B cell (primary cell): Measurements from ENCODE around the gene NTN1. TPM values are rescaled to one million over a fixed set of nuclear protein-coding genes. Genes with fewer than 3 reads are reported as not detected.

Experiments used
- ATAC-seq: fragments of 200-7000 bp; cut with Tn5 transposase; one replicate; pipeline ENCODE4 v1.10.0; 2021; ENCODE audit warnings: low read depth, mild to moderate bottlenecking, moderate number of reproducible peaks, moderate library complexity
- CTCF ChIA-PET: fragments of 350-600 bp; sonication (Branson Sonifier 250); formaldehyde crosslinking; loops from one replicate; lab custom pipeline; 2021; ENCODE audit warnings: antibody characterized with exemption, inconsistent platforms; lab: Charles Lee
- POLR2A ChIA-PET: fragments of 350-600 bp; sonication (Branson Sonifier 250); formaldehyde crosslinking; loops from one replicate; lab custom pipeline; 2021; ENCODE audit warnings: antibody characterized with exemption; lab: Charles Lee
- DNase-seq: peaks from one replicate; pipeline ENCODE4 v3.0.0; 2013
- H2AFZ ChIP-seq: 2 replicates; pipeline ENCODE4 v1.6.1; 2012; ENCODE audit warnings: mild to moderate bottlenecking, low read depth, low read length; ENCODE audit not compliant: insufficient read depth, poor library complexity, severe bottlenecking
- H3K27ac ChIP-seq, 2 donors: 1 replicate in 1 of 2; 2 replicates in 1 of 2; pipeline ENCODE4 v1.5.1; 2012 to 2013; ENCODE audit warnings: low read length in 2 of 2, mild to moderate bottlenecking in 2 of 2, moderate library complexity in 1 of 2
- H3K27me3 ChIP-seq, 4 experiments: fragments of 200-600 bp in 1 of 4; sonication (generic) in 1 of 4; replicated peaks in 1 of 4; 1 replicate in 2 of 4; 2 replicates in 2 of 4; pipeline versions ENCODE4 v1.6.1 to v1.7.0; 2013 to 2016; ENCODE audit warnings: low read length in 3 of 4, mild to moderate bottlenecking in 2 of 4, mixed read lengths in 1 of 4, moderate library complexity in 1 of 4; ENCODE audit not compliant: insufficient read depth in 4 of 4, control insufficient read depth in 3 of 4; ENCODE audit errors: control extremely low read depth in 1 of 4
- H3K36me3 ChIP-seq, 2 experiments: replicated peaks in 1 of 2; 1 replicate in 1 of 2; 2 replicates in 1 of 2; pipeline versions ENCODE4 v1.6.1 to v1.7.1; 2013; ENCODE audit warnings: low read length in 1 of 2; ENCODE audit not compliant: insufficient read depth in 2 of 2, control insufficient read depth in 1 of 2; ENCODE audit errors: control extremely low read depth in 1 of 2, extremely low read depth in 1 of 2
- H3K4me1 ChIP-seq, 2 donors: fragments of 200-600 bp in 1 of 2; sonication (generic) in 1 of 2; 1 replicate in 1 of 2; 2 replicates in 1 of 2; pipeline versions ENCODE4 v1.5.1 to v1.6.1; 2013 to 2017; ENCODE audit warnings: low read length in 2 of 2; ENCODE audit not compliant: control insufficient read depth in 2 of 2, insufficient read depth in 2 of 2
- H3K4me2 ChIP-seq: replicated peaks from 2 replicates; pipeline ENCODE3; 2012; ENCODE audit warnings: mild to moderate bottlenecking, low read depth, low read length; ENCODE audit not compliant: poor library complexity, severe bottlenecking
- H3K4me3 ChIP-seq, 5 experiments: fragments of 200-600 bp in 1 of 5; sonication (generic) in 1 of 5; 1 replicate in 3 of 5; 2 replicates in 2 of 5; pipeline versions ENCODE4 v1.5.1 to v1.7.0; 2011 to 2016; ENCODE audit warnings: low read length in 4 of 5, mild to moderate bottlenecking in 4 of 5, low read depth in 2 of 5, control low read depth in 1 of 5, moderate library complexity in 1 of 5; ENCODE audit not compliant: insufficient read depth in 1 of 5; ENCODE audit errors: control extremely low read depth in 1 of 5, extremely low read depth in 1 of 5
- H3K79me2 ChIP-seq: fragments of 200-600 bp; sonication (generic); one replicate; pipeline ENCODE4 v1.6.0; 2016; ENCODE audit warnings: low read length; ENCODE audit not compliant: control insufficient read depth, insufficient read depth
- H3K9ac ChIP-seq: fragments of 200-600 bp; sonication (generic); 2 replicates; pipeline ENCODE4 v1.6.1; 2017; ENCODE audit warnings: mild to moderate bottlenecking, low read length, moderate library complexity
- H3K9me3 ChIP-seq, 3 donors: one replicate each; pipeline versions ENCODE4 v1.6.1 to v1.7.1; 2013; ENCODE audit warnings: low read length in 2 of 3; ENCODE audit not compliant: control insufficient read depth in 2 of 3, insufficient read depth in 1 of 3; ENCODE audit errors: control extremely low read depth in 1 of 3
- H4K20me1 ChIP-seq: 2 replicates; pipeline ENCODE4 v1.6.0; 2012; ENCODE audit warnings: mild to moderate bottlenecking, low read length; ENCODE audit not compliant: insufficient read depth, control insufficient read depth, poor library complexity, severe bottlenecking
- H3K27ac Mint-ChIP-seq: one replicate; pipeline ENCODE4 v1.8.0; 2021; ENCODE audit warnings: mixed read lengths
- H3K27me3 Mint-ChIP-seq: one replicate; pipeline ENCODE4 v1.8.0; 2021; ENCODE audit warnings: mixed read lengths
- H3K4me1 Mint-ChIP-seq: one replicate; pipeline ENCODE4 v1.8.0; 2021; ENCODE audit warnings: mixed read lengths
- H3K4me3 Mint-ChIP-seq: one replicate; pipeline ENCODE4 v1.8.0; 2021; ENCODE audit warnings: mixed read lengths
- H3K9me3 Mint-ChIP-seq: one replicate; pipeline ENCODE4 v1.8.0; 2022; ENCODE audit warnings: mixed read lengths; ENCODE audit not compliant: insufficient read depth
- CTCF ChIP-seq: fragments of 200-600 bp; IDR thresholded peaks from one replicate; pipeline ENCODE4 v1.8.0; 2022; ENCODE audit warnings: antibody characterized with exemption, mild to moderate bottlenecking
- EZH2 ChIP-seq: IDR thresholded peaks from 2 replicates; pipeline ENCODE4 v1.6.1; 2012; ENCODE audit warnings: borderline replicate concordance, low read depth, mild to moderate bottlenecking, moderate library complexity, low read length; ENCODE audit not compliant: insufficient read depth, poor library complexity, severe bottlenecking
- WGBS: methylation state at CpG from one replicate; pipeline ENCODE4 v1.1.5; 2013; ENCODE audit warnings: missing lambda C conversion rate; ENCODE audit not compliant: insufficient coverage; 5-methylcytosine and 5-hydroxymethylcytosine counted together
- intact Hi-C: fragments of 100-400 bp; cut with micrococcal nuclease; formaldehyde crosslinking; loops from one replicate; pipeline ENCODE4 v1.10.0; 2022
- polyA plus RNA-seq: library from polyadenylated mRNA; depleted of rRNA; stranded (reverse); fragments of >200 nt; gene quantifications from 2 replicates; pipeline ENCODE4 v1.2.3, GENCODE V29; 2012
- total RNA-seq, 2 donors: library from RNA; stranded (reverse); fragments of 120-200 nt in 1 of 2; gene quantifications; 1 replicate in 1 of 2; 2 replicates in 1 of 2; pipeline versions ENCODE4 v1.2.3 to v1.2.4, GENCODE V29; 2013 to 2022

NTN1 gene
- total and polyA plus RNA-seq, 2 donors (not counting 1 experiment from before 2014, with no cell fraction given) = 0.10 to 0.25 TPM

- peaks cover 0 to 2% (median 0%) of the 10 kb centered on the region in 4 experiments for H3K27me3 ChIP-seq
- intact Hi-C loops = no loop called here
- H3K79me2 ChIP-seq = no peaks in the 10 kb centered on the region
- no peak overlapping the region for H2AFZ ChIP-seq
- no peaks in the 10 kb centered on the region for H3K9me3 ChIP-seq
- H3K4me1 Mint-ChIP-seq = no peaks in the 10 kb centered on the region
- ChIA-PET CTCF (no interaction called here), POLR2A (no interaction called here)
- no peak overlapping the region for H3K27ac ChIP-seq
- H3K4me2 ChIP-seq = no peak overlapping the region
- H3K9ac ChIP-seq = no peak overlapping the region
- H3K4me3 Mint-ChIP-seq = no peak overlapping the region
- no peak for TF ChIP-seq EZH2
- no peak for TF ChIP-seq CTCF
- no peaks in the 10 kb centered on the region for H3K9me3 Mint-ChIP-seq
- DNase-seq (no peak), ATAC-seq (no peak)
- 95% methylated on average over 23 of the region's 27 CpGs for WGBS
- H3K27me3 Mint-ChIP-seq = peaks cover 6% of the 10 kb centered on the region
- H3K4me1 ChIP-seq = no peaks in the 10 kb centered on the region
- no peaks in the 10 kb centered on the region for H3K36me3 ChIP-seq
- no peak overlapping the region for H3K4me3 ChIP-seq
- H3K27ac Mint-ChIP-seq = no peak overlapping the region
- H4K20me1 ChIP-seq = no peaks in the 10 kb centered on the region
Measured at GRCh38 chr17:9054126-9054975, 33.0 kb downstream of the NTN1 start.

- H3K4me2 ChIP-seq = no peak overlapping the region
- no peak overlapping the region for H2AFZ ChIP-seq
- no peaks in the 10 kb centered on the region for H4K20me1 ChIP-seq
- peaks cover 0 to 2% (median 0%) of the 10 kb centered on the region in 4 experiments for H3K27me3 ChIP-seq
- H3K9me3 ChIP-seq = no peaks in the 10 kb centered on the region
- H3K4me3 ChIP-seq = no peak overlapping the region
- POLR2A ChIA-PET = no interaction called here
- intact Hi-C loops = no loop called here
- WGBS = 89% methylated on average over 3 of the region's 4 CpGs
- Mint-ChIP-seq H3K27ac (no peak overlapping the region), H3K4me3 (no peak overlapping the region), H3K9me3 (no peaks in the 10 kb centered on the region), H3K27me3 (peaks cover 6% of the 10 kb centered on the region), H3K4me1 (no peaks in the 10 kb centered on the region)
- CTCF ChIA-PET = no interaction called here
- H3K27ac ChIP-seq = no peak overlapping the region
- ATAC-seq = no peak
- no peak for DNase-seq
- H3K36me3 ChIP-seq = no peaks in the 10 kb centered on the region
- H3K9ac ChIP-seq = no peak overlapping the region
- no peak for TF ChIP-seq CTCF
- TF ChIP-seq EZH2 = no peak
- H3K4me1 ChIP-seq = no peaks in the 10 kb centered on the region
- no peaks in the 10 kb centered on the region for H3K79me2 ChIP-seq
Measured at GRCh38 chr17:9055281-9055680, 34.0 kb downstream of the NTN1 start.
